Loucy (cell line): ENCODE measurements around the gene NHLH2.
A peak's percentile ranks its signal among the peaks of the same experiment; 100 is the strongest.

Experiments
- H2AFZ ChIP-seq: fragments of 200-600 bp; sonication (generic); 2 replicates; pipeline ENCODE4 v1.6.0; 2016; ENCODE audit warnings: antibody characterized with exemption, mild to moderate bottlenecking, low read length, moderate library complexity
- H3F3A ChIP-seq: fragments of 200-600 bp; 2 replicates; pipeline ENCODE4 v1.6.0; 2016; ENCODE audit warnings: antibody characterized with exemption, low read depth, mild to moderate bottlenecking
- H3K27me3 ChIP-seq: fragments of 200-600 bp; sonication (generic); 2 replicates; pipeline ENCODE4 v1.6.1; 2014; ENCODE audit warnings: low read length, mild to moderate bottlenecking; ENCODE audit not compliant: insufficient read depth, poor library complexity, severe bottlenecking
- H3K36me3 ChIP-seq: fragments of 200-600 bp; sonication (generic); 2 replicates; pipeline ENCODE4 v1.6.1; 2016; ENCODE audit warnings: low read length; ENCODE audit not compliant: insufficient read depth
- H3K4me1 ChIP-seq: fragments of 200-600 bp; sonication (generic); 2 replicates; pipeline ENCODE4 v1.5.1; 2014; ENCODE audit warnings: low read length, mild to moderate bottlenecking; ENCODE audit not compliant: insufficient read depth, poor library complexity, severe bottlenecking
- H3K4me2 ChIP-seq: fragments of 200-600 bp; sonication (generic); 2 replicates; pipeline ENCODE4 v1.6.0; 2014; ENCODE audit warnings: antibody characterized with exemption, low read length, low read depth, mild to moderate bottlenecking; ENCODE audit not compliant: poor library complexity, severe bottlenecking
- H3K4me3 ChIP-seq: fragments of 200-600 bp; sonication (generic); 2 replicates; pipeline ENCODE4 v1.5.1; 2014; ENCODE audit warnings: low read length, mild to moderate bottlenecking, mixed read lengths; ENCODE audit not compliant: poor library complexity, severe bottlenecking
- H3K79me2 ChIP-seq: fragments of 200-600 bp; sonication (generic); 2 replicates; pipeline ENCODE4 v1.6.1; 2014; ENCODE audit warnings: low read length; ENCODE audit not compliant: insufficient read depth
- H3K9ac ChIP-seq: fragments of 200-600 bp; sonication (generic); 2 replicates; pipeline ENCODE4 v1.6.0; 2014; ENCODE audit warnings: mild to moderate bottlenecking, low read depth, low read length, moderate library complexity; ENCODE audit not compliant: poor library complexity, severe bottlenecking
- H3K9me2 ChIP-seq: fragments of 200-600 bp; sonication (generic); replicated peaks from 2 replicates; pipeline ENCODE4 v1.6.1; 2016; ENCODE audit warnings: low read depth, low read length, mixed read lengths
- H3K9me3 ChIP-seq: fragments of 200-600 bp; sonication (generic); 2 replicates; pipeline ENCODE4 v1.6.1; 2014; ENCODE audit warnings: mild to moderate bottlenecking, antibody characterized with exemption, low read length, low read depth; ENCODE audit not compliant: insufficient read depth
- H4K20me1 ChIP-seq: fragments of 200-600 bp; sonication (generic); 2 replicates; pipeline ENCODE4 v1.6.0; 2014; ENCODE audit warnings: antibody characterized with exemption, low read length, mild to moderate bottlenecking; ENCODE audit not compliant: insufficient read depth, poor library complexity, severe bottlenecking
- EZH2phosphoT487 ChIP-seq: fragments of 200-600 bp; IDR thresholded peaks from 2 replicates; pipeline ENCODE4 v1.6.1; 2018; ENCODE audit warnings: antibody characterized with exemption, mild to moderate bottlenecking, moderate library complexity, borderline replicate concordance
- TF ChIP-seq, protein P1 (sequence below): fragments of 200-600 bp; sonication (generic); conservative IDR thresholded peaks from 2 replicates; pipeline ENCODE4 v1.5.1; 2014; ENCODE audit warnings: mild to moderate bottlenecking, antibody characterized with exemption, low read length

The NHLH2 gene

DNA sequence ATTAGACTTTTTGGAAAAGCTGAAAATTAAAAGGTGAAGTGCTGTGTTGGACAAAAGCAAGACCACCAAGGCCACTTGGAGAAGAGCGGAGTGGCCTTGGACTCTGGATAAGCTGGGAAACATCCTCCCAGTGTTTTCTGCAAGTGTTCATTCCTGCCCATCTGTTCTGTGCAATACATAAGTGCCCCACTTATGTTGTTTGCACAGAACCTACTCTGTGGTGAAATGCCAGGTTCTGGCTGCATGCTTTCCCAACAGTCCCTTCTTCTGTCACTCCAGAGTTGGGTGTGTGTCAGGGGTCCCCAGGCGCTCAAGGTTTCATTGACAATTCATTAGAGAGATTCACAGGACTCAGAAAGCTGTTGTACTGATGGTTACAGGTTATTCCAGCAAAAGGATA is 30.3 kb downstream of the NHLH2 start:
- Histone ChIP-seq H2AFZ (no peak overlapping the region), H3K4me1 (peaks cover 10% of the 10 kb centered on the region), H3K9me2 (no peaks in the 10 kb centered on the region), H4K20me1 (no peaks in the 10 kb centered on the region), H3K9me3 (no peaks in the 10 kb centered on the region), H3F3A (no peaks in the 10 kb centered on the region), H3K27me3 (no peaks in the 10 kb centered on the region), H3K4me3 (no peak overlapping the region), H3K79me2 (no peaks in the 10 kb centered on the region), H3K4me2 (no peak overlapping the region), H3K36me3 (no peaks in the 10 kb centered on the region), H3K9ac (no peak overlapping the region)
- TF ChIP-seq EZH2phosphoT487: no peak
- TF ChIP-seq, protein P1, sequence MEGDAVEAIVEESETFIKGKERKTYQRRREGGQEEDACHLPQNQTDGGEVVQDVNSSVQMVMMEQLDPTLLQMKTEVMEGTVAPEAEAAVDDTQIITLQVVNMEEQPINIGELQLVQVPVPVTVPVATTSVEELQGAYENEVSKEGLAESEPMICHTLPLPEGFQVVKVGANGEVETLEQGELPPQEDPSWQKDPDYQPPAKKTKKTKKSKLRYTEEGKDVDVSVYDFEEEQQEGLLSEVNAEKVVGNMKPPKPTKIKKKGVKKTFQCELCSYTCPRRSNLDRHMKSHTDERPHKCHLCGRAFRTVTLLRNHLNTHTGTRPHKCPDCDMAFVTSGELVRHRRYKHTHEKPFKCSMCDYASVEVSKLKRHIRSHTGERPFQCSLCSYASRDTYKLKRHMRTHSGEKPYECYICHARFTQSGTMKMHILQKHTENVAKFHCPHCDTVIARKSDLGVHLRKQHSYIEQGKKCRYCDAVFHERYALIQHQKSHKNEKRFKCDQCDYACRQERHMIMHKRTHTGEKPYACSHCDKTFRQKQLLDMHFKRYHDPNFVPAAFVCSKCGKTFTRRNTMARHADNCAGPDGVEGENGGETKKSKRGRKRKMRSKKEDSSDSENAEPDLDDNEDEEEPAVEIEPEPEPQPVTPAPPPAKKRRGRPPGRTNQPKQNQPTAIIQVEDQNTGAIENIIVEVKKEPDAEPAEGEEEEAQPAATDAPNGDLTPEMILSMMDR: no peak

DNA sequence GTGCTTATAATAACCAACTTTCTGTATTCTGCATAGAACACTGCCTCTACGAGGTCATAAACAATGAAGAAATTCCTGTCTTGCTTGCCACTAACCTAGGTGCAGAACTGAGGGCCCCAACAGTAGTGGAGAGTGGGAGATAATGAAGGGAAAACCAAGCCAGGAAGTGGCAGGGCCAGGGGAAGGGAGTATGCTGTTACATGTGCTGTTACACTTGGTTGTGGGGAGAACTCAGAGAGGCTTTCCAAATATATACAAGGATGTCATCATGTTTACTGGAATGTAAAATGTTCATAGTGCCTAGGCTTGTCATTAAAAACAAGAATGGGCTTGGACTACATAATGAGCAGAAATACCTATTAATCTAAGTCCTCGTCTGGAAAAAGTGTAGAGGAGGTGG is 31.1 kb downstream of the NHLH2 start:
- Histone ChIP-seq H3K9me2 (no peaks in the 10 kb centered on the region), H3F3A (no peaks in the 10 kb centered on the region), H3K9ac (no peak overlapping the region), H3K27me3 (no peaks in the 10 kb centered on the region), H3K4me3 (no peak overlapping the region), H2AFZ (peak overlapping the region; percentile 85; the same call in 1 of the 2 replicates), H4K20me1 (no peaks in the 10 kb centered on the region), H3K36me3 (no peaks in the 10 kb centered on the region), H3K4me1 (peaks cover 10% of the 10 kb centered on the region), H3K9me3 (no peaks in the 10 kb centered on the region), H3K4me2 (no peak overlapping the region), H3K79me2 (no peaks in the 10 kb centered on the region)
- no peak for TF ChIP-seq EZH2phosphoT487
- TF ChIP-seq, protein P1: no peak

DNA sequence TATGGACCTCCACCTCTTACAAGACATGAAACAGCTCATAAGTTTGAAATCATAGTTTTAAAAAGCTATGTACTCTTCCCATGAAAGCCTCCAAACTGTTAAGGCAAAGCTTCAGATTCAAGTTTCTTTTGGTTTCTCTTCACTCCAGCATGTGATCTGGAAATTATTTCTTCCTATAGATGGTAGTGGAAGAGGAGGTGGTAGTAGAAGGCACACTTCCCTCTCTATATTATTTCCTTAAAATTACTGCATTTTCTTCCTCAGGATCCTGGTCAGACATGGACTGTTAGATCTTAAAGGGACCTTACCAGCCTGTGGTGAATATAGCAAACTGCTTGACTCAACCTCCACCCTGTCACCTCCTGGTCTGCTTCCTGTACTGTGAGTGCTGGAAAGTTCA is 31.9 kb downstream of the NHLH2 start:
- Histone ChIP-seq H3K9me3 (no peaks in the 10 kb centered on the region), H4K20me1 (no peaks in the 10 kb centered on the region), H3K4me3 (no peak overlapping the region), H2AFZ (peak overlapping the region; percentile 85), H3K27me3 (no peaks in the 10 kb centered on the region), H3K9ac (no peak overlapping the region), H3K4me2 (no peak overlapping the region), H3F3A (no peaks in the 10 kb centered on the region), H3K79me2 (no peaks in the 10 kb centered on the region), H3K9me2 (no peaks in the 10 kb centered on the region), H3K36me3 (no peaks in the 10 kb centered on the region), H3K4me1 (peaks cover 10% of the 10 kb centered on the region)
- TF ChIP-seq, protein P1: no peak
- no peak for TF ChIP-seq EZH2phosphoT487
